GM21528 (cell line): ENCODE results near the gene EFS.

Experiments
- ATAC-seq: cut with Tn5 transposase; IDR thresholded peaks from one replicate; pipeline ENCODE4 v1.9.1; 2021; ENCODE audit warnings: mild to moderate bottlenecking, moderate library complexity; ENCODE audit not compliant: unreplicated experiment, low FRiP score

Gene EFS

DNA sequence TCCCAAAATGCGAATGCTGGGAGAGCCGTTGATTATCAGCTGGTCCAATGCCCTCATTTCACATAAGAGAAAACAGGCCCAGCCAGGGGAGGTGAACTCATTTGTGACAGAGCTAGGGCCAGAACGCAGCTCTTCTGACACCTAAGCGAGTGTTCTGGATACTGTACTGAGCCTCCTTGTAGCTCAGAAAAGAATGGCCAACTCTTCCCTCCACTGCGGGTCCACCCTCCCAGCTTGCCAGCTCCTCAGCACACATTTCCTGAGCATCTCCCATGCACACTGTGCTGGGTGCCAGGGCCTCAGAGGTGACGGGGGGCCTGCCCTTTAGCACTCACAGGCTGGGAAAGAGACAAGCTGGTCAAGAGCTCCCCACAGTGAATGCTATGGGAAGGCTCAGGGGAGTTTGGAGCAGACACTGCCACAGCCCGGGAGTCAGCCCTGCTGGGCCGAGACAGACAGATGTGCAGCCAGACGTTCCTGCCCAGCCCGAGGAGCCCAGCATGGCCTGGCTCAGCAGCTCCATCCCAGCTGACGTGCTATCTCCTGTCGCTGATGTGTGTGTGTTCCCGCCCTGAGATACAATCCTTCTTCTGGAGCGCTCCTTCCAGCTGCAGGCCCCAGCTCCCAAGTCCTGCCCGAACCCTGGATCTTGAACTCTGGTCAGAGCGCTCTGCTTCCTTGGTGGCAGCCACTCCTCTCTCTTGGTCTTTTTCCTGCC is 15.4 kb upstream of the EFS start:
- no peak for ATAC-seq

DNA sequence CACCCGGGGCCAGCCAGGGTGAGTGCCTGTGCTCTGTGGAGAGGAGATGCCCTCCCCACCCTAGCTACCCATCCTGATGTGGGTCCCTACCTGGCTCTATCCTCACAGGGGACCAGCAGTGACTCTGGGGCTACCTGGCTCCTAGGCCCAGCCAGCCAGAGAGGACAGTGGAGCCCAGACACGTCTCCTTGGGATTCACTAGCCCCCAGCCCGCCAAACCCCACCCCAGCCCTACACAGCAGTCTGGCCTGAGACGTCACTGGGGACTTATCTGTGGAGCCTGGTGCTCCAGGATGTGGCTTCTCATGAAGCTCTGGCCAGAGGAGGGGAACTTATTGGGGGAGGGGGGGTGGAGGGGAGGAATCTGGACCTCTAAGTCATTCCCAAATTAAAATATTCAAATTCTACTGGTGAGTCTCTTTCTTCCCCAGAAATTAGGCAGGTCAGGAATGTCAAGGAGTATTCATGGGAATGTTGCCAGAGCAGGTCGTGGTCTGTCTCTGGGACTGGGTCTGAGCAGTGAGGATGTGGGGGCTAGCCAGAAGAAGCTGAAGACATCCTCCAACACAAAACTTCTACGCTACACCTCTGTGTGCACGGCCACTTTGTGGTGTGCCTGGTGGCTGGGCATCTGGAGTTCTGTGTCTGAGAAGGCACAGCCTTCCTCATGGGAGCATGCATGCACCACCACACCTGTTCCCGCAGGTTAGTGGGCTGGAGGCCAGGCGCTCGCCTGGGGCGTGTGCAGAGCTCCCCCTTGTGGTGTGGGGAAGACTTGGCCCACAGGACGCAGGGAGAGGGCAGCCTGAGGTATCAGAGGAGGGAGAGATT is 14.6 kb upstream of the EFS start:
- no peak for ATAC-seq

DNA sequence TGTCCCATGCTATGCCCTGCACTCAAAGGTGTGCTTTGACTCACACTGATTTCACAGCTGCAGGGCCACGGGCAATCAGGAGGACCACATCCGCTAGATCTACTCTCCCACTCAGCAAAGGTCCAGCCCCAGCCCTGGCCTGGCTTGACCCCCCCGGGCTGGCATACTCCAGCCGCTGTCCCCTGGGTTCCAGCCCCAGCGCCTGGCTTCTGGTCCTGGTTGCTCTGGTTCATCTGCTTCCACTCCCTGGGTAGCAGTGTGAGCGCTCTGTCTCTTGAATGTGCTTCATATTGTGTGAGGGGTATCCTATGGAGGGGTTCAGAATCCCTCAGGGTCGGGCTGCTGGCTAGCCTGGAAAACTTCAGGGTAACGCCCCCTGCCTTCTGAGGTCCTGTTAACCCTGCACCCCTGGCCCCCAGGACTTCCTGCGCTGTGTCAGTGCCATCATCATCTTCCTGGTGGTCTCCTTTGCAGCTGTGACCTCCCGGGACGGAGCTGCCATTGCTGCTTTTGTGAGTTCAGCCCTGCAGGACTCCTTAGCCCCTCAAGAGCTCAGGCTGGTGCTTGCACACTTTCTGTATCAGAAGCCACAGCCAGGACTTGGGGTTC is 13.7 kb upstream of the EFS start:
- ATAC-seq, result no peak

GRCh38 chr14:23377573-23378563 is 12.9 kb upstream of the EFS start:
- ATAC-seq, result no peak

DNA sequence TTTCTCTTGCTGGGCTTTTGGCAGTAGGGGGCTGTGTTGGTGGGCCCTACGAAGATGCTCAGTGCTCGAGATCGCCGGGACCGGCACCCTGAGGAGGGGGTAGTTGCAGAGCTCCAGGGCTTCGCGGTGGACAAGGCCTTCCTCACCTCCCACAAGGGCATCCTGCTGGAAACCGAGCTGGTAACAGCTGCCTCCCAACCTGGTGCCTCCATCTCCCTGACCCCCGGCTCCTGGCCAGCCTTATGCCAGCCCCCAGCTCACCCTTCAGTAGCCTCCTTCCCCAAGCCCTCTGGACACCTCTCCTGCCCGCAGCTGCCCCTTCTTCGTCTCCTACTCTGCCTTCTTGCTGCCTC is 12.2 kb upstream of the EFS start:
- no peak for ATAC-seq

DNA sequence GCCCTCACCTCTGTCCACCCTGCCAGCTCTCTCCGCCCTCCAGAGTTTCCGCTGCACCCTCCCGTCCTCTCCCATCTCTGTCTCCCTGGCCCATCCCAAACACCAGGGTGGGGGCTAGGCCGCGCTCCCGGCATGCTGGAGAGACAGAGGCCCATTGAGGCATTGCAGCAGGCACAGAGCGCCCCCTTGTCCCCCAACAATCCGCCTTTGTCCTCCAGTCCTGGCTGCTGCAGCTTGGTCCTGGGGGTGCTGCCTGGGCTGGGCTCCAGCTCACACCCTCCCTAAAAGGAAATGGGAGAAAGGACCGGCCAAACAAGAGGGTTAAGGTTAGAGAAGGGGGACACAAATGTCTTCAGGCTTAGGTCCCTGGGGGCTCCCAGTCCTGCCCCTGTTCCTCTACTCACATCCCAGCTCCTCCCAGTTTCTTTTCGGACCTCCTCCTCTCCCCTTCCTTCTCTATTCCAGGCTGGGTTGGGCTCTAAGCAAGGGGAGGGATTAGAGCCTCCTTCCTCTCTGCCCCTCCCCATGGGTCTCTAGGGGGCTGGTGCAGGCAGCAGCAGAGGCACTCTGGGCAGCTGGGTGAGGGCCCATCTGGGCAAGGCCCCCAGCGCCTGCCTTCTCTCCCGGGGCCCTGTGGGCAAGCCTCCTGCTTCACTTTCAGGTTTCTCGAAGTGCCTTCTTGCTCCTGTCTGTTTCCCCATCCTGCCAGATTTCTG is 11.7 kb upstream of the EFS start, which contains the start of gene CMTM5:
CMTM5 (plus strand) TSS at position 565 of the 716 bp plus-strand sequence. CDS start 206 bp downstream, outside the sequence.
- ATAC-seq, result no peak

- ATAC-seq, result no peak
Measured at GRCh38 chr14:23375527-23376251, 10.7 kb upstream of the EFS start.

DNA sequence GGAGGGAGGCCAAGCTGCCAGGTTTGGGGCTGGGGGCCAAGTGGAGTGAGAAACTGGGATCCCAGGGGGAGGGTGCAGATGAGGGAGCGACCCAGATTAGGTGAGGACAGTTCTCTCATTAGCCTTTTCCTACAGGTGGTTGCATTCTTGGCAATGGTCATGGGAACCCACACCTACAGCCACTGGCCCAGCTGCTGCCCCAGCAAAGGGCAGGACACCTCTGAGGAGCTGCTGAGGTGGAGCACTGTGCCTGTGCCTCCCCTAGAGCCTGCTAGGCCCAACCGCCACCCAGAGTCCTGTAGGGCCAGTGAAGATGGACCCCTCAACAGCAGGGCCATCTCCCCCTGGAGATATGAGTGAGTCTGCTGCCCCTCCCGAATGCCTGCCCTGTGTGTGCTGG is 8.1 kb upstream of the EFS start:
- ATAC-seq, result no peak

DNA sequence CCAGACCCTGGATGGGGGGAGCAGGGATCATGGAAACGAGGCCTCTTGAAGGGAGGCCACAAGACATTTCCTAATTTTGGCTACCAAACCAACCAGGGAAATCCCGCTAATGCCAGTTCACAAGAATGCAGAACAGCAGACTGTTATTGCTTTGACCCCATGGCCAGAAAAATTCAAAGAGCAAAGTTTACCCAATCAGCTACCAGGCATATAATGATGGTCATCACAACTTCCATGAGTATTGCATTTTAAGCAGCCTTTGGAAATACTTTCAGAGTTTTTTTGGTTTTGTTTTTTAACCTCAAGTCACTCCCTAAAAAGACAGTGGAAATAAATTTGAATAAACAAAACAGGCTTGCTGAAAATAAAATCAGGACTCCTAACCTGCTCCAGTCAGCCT is 7.5 kb upstream of the EFS start, which contains the start of gene IL25:
IL25 (plus strand) TSS at position 301 of the 400 bp plus-strand sequence.
- no peak for ATAC-seq

- ATAC-seq, result no peak
Measured at GRCh38 chr14:23371865-23372264, 6.9 kb upstream of the EFS start.

GRCh38 chr14:23370221-23370620 is 5.2 kb upstream of the EFS start:
- no peak for ATAC-seq

DNA sequence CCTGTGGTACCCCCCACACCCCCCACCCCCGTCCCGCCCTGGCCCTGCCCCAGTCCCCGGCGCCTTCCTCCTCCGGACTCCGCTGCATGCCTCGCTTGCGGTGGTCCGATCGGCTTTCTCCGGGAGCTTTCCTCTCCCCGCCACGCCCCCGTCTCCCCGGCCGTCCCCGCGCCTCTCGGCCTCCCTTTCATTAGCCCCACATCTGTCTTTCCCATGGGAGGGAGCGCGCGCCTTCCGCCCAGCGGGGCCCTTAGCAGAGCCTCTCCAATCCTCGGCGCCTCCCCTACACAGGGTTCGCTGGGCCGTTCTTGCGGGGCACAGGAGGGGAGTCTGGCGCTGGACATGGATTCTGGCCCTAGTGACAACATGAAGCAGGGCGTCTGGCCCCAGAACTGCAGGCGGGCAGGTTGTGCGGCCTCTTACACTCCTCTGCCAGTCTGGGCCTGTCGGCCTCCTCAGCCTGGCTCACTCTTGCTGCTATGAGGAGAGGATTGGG is 1.5 kb upstream of the EFS start:
- ATAC-seq, result no peak

GRCh38 chr14:23365732-23366425 is 907 bp upstream of the EFS start:
- ATAC-seq, result no peak

GRCh38 chr14:23364164-23365035 is 572 bp downstream of the EFS start:
- ATAC-seq, result no peak

- ATAC-seq, result no peak
Measured at GRCh38 chr14:23362200-23362599, 2.8 kb downstream of the EFS start.

DNA sequence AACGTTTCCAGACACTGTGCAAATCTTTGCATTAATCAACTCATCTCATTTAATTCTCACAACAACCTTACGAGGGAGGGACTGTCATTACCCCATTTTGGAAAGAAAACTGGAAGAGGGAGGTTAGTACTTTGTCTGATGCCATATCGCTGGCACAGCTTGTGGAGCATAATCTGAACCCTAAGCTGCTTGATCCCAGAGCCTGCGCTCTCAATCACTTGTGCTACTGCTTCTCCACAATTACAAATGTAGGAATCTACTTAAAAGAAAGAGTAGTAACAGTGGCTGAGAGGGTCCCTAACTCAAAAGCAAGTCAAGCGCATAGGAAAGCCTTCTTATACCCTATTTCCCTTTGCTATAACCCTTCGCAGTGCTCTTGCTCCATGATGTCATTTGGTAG is 3.2 kb downstream of the EFS start:
- no peak for ATAC-seq

GRCh38 chr14:23361320-23361719 is 3.7 kb downstream of the EFS start:
- no peak for ATAC-seq
